GM19324 (cell line): ENCODE measurements around the gene PCDH19.

Source experiments
- ATAC-seq: cut with Tn5 transposase; IDR thresholded peaks from one replicate; pipeline ENCODE4 v1.9.1; 2021; ENCODE audit warnings: mild to moderate bottlenecking, moderate library complexity; ENCODE audit not compliant: unreplicated experiment, low FRiP score

PCDH19 gene

DNA sequence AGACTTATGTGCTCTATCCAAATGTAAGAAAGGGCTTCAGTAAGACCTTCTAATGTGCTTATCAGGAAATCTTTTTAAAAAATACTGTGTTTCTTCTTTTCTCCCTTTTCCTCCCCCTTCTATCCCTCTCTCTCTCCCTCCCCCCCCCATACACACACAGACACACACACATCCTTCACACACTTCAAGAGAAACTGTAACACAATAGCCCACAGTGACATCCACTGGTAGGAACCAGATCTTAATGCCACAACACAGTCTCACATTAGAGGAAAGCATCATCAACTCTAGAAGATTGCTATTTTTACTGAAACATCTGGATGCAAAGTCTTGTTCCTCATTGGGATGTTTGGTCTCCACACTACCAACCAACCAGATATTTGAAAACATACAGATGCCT, 4.6 kb downstream of the PCDH19 start:
- no peak for ATAC-seq

DNA sequence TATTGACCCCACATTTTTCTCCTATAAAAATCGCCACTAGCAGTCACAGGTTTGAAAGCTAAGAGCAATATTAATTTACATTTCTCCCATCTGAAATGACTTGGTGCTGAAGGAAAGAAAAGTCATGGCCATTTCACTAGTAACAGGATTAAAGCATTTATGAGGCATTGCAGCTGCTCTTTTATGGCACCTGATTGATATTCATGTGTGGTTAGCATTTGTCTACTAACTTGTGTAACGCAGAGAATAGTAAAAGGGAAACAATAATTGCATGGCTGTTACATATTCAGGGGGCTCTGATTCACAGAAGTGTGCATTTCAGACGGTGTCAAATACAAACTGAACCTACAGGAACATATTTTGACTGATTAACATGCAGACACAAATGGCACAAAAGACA, 5.2 kb downstream of the PCDH19 start:
- ATAC-seq, result no peak

DNA sequence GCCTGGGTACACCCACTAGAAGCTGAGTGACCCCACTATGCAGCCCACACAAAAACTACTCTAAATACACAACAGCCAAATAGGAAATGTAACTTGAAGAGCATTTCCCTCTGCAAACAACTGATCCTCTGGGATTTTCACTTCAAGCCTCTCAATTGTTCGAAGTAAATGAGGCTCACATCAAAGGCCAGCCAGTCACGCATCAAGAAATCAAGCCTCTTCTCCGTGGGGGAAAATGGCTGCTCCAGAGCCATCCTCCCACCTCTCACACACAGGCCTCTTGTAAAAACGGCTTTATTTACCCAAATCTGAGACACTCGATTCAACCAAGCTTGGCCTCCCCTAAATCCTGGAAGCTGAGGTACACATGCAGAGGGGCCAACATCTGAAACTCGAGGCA, 14.3 kb downstream of the PCDH19 start:
- ATAC-seq, result no peak

DNA sequence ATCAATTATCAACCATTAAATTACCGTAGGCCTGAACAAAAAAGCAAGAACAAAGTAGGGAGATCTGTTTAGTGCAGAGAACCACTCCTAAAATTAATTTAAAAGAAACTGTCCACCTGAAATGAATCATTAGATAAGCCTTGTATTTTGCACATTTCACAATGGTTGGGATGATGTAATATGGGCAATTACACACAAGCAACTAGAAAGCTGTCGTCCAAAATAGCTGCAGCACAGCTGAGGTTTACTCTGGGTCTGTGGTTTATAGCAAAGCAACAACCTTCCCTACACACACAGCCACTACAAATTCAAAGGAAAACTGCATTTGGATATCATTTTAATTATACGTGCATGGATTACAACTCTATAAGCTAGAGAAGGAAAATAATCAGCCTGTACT, 28.5 kb downstream of the PCDH19 start:
- no peak for ATAC-seq

DNA sequence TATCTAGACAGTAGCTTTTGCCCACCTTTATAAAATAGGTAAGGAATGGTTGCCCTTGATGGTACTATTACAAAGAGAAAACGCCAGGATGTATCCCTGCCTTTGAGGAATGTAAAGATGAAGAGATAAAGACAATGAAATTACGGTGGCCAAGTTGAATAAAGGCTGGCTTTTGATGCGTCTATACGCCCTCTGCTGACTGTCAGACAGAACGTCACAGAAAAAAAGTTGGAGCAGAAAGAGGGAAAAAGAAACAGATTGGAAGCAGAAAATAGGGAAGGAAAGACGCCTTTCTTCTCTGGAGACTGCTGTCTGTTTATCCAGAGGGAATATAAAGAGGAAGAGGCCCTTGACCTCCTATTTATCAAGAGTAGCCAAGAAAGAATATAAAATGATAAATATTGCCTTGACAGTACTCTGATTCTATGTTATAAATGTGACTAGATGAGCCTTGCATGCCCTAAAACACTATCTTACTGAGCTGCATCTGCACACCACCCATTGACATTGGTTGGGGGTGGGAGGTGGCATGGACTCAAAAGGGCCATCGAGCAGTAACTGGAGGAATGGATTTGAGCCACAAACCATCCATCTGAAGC, 30.6 kb downstream of the PCDH19 start:
- no peak for ATAC-seq

DNA sequence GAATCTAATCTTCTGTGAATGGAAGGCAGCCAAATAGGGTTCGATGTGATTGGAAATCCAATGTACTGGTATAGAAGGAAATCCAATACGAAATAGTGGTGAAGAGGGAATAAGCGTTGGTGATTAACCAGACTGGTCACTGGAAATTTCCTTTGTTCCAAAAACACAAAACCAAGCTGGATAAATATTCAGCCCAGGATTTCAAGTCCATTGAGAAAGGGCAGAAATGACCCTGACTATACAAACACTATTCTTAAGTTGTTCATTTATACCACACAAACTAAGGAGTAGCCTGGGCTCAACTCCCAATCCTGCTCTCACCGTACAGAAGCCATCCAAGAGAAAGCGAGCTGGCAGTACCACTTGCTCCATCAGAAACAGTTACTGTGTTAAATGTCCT, 32.2 kb downstream of the PCDH19 start:
- ATAC-seq, result no peak

- no peak for ATAC-seq
Measured at GRCh38 chrX:100376576-100376975, 33.5 kb downstream of the PCDH19 start.

DNA sequence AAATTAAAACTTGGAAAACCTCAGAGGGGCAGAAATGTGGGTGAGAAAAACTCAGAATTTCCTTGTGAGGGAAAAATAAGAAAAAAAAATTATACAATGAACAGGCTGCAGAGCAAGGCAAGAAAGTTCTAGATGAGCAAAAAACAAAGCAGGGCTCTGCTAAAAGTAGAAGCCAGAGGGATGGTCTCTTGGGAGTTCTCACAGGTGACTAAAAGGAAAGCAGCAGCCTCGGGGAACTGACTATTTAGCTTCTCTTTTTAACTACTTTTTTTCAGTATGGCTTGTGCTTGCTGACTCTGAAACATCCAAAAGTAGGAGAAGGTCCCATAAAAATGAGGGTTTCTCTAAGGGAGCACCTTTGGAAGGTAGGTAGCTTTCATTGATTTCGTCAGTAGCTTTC, 36.4 kb downstream of the PCDH19 start:
- no peak for ATAC-seq

DNA sequence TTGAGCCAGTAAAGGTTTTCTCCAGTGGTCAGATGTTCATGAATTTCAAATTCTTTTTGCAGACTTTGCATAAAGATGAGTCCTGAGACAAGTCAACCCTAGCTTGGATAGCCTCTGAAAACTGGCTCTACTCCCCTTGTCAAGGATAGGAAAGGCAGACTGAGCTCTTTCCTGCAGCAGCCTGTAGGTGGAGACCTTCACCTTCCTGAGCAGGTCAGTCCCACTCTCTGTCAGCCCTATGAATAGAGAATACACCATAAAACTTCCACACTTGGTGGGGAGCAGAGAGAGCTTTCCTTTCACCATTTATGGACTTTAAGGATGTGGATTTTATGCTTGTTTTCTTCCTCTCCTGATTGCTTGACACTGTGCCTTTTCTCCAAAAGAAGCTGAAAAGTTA, 41.9 kb downstream of the PCDH19 start:
- no peak for ATAC-seq

GRCh38 chrX:100363896-100364295, 46.2 kb downstream of the PCDH19 start:
- ATAC-seq, result no peak

- ATAC-seq, result no peak
Measured at GRCh38 chrX:100358766-100359165, 51.3 kb downstream of the PCDH19 start.

- ATAC-seq, result no peak
Measured at GRCh38 chrX:100356351-100356896, 53.6 kb downstream of the PCDH19 start.

DNA sequence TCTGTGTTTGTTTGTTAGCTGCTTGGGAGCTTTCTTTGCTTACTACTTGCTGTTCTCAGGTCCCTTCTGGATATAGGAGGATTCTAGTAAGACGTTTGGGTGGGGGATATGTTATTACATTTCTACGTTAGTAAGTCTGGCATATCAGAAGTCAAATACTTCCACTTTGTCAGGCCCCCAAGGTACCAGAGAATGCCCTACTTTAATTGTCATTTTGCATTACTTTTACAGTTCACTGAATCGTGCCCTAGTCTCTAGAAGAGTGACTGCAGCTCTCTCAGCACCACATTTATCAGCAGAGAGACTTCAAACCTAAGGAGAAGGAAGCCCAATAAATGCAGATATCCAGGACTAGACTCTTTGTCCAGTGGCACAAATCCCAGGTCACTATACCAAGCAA, 54.4 kb downstream of the PCDH19 start:
- no peak for ATAC-seq

- ATAC-seq, result no peak
Measured at GRCh38 chrX:100353326-100353725, 56.7 kb downstream of the PCDH19 start.

GRCh38 chrX:100350704-100351489, 59.2 kb downstream of the PCDH19 start:
- no peak for ATAC-seq

DNA sequence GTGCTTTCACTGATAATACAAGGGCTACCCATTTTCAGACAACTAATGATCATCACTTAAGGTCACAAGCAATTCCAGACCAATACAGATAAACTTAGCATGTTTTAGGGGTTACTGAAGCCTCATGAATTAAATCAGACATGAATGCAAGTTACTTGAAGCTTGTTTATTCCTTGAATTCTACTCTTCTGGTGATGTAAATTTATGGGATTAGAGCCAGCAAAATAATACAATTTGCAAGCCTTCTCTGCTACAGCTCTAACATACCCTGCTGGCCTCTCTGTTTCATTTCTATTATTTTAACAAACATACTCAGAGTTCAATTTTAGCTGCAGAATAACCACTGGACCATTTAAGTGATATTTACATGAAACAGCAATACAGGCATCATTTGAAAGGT, 60.7 kb downstream of the PCDH19 start:
- no peak for ATAC-seq

DNA sequence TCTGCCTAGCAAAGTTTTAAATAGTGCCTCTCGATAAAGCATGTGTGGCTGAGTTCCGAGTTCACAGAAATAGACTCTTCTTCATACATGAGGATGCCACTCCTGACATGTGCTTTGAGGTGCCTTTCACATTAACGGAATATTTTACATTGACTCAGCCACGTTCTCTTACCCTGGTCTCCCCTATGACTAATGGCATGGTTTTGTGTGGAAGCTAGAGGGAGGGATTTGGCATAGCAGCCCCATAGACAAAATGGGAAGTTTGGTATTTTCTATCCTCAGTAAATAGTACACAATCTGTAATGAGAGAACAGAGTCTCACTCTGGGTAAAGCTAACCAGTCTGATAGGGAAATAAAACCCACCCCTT, 68.9 kb downstream of the PCDH19 start:
- ATAC-seq, result no peak

DNA sequence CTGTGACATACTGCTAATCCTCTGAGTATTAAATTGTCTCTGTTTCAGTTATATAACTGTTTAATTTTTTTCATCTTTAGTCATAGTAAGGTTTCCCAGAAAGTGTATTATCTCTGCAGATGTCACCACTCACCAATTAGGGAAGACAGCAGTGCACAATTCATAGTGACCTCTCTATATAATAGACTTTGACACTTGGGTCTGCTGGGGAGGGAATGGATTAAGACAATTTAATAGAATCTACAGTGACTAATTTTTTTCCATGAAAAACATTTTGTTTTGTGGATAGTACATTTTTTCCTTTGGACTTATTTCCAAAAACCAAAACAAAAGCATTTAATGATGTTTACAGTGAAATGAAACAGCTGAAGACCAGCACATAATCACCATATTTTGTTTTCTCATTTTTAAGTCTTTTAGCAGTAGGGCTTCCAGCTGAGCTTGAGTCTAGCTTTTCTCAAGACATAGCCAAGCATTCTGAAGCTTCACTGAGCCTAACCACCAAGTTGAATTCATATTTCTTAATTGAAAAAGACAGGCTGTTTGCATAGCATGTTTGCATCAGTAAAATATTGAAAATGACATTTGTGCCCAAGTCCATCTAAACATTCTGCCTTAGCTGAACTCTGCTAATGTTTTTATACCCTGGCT, 69.5 kb downstream of the PCDH19 start:
- ATAC-seq, result no peak

GRCh38 chrX:100328351-100328750, 81.7 kb downstream of the PCDH19 start:
- ATAC-seq, result no peak

DNA sequence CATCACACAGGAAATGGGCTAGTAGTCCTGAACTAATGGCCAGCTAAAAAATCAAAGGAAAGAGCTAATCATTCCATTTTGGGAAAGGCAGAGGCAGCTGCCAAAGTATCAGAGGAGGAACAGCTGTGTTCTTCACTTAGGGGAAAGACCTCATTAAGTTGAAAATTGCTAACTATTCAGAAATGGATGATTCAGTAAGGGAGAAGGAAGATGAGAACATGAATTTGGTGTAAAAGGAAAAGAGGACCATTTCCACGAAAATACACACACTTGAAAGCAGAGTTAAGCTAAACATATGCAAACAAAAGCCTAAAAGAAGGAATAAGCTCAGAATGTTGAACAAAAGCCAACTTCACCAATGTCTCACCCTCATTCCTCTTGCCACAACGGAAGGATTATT, 90.4 kb downstream of the PCDH19 start:
- no peak for ATAC-seq

- ATAC-seq, result no peak
Measured at GRCh38 chrX:100316987-100317386, 93.1 kb downstream of the PCDH19 start.

GRCh38 chrX:100315566-100315965, 94.5 kb downstream of the PCDH19 start:
- no peak for ATAC-seq
